ENCODE results near the gene TRAM2. TPM values are rescaled to one million over a fixed set of nuclear protein-coding genes. Genes with fewer than 3 reads are reported as not detected.

Gene TRAM2
- total RNA-seq, 1 donor from 2014 or later: 320 TPM

GRCh38 chr6:52594221-52594620 is 17.4 kb upstream of the TRAM2 start:
- H3K4me3 Mint-ChIP-seq (ENCODE audit: unreplicated experiment): no peak overlapping the region
- H3K27ac Mint-ChIP-seq (ENCODE audit: unreplicated experiment): peak overlapping the region; percentile 86
- no peak for TF ChIP-seq CTCF (IDR thresholded peaks at IDR 0.05)

GRCh38 chr6:52591832-52592231 is 15.0 kb upstream of the TRAM2 start:
- H3K27me3 Mint-ChIP-seq (ENCODE audit: unreplicated experiment): no peaks in the 10 kb centered on the region
- peaks cover 60% of the 10 kb centered on the region for H3K4me1 Mint-ChIP-seq (ENCODE audit: unreplicated experiment)
- no peaks in the 10 kb centered on the region for H3K9me3 Mint-ChIP-seq (ENCODE audit: unreplicated experiment)
- no peaks in the 10 kb centered on the region for H3K36me3 Mint-ChIP-seq (ENCODE audit: unreplicated experiment)
- DNase-seq (ENCODE audit: extremely low spot score, unreplicated experiment): no peak
- H3K27ac Mint-ChIP-seq (ENCODE audit: unreplicated experiment): no peak overlapping the region
- no peak for TF ChIP-seq CTCF (IDR thresholded peaks at IDR 0.05)
- no peak overlapping the region for H3K4me3 Mint-ChIP-seq (ENCODE audit: unreplicated experiment)

More at GRCh38 chr6:52594221-52594620, 17.4 kb upstream of the TRAM2 start:
- Mint-ChIP-seq H3K36me3 (ENCODE audit: unreplicated experiment) (no peaks in the 10 kb centered on the region), H3K27me3 (ENCODE audit: unreplicated experiment) (no peaks in the 10 kb centered on the region), H3K4me1 (ENCODE audit: unreplicated experiment) (peaks cover 63% of the 10 kb centered on the region), H3K9me3 (ENCODE audit: unreplicated experiment) (no peaks in the 10 kb centered on the region)
- no peak for DNase-seq (ENCODE audit: extremely low spot score, unreplicated experiment)

GRCh38 chr6:52590152-52590891 is 13.5 kb upstream of the TRAM2 start:
- no peaks in the 10 kb centered on the region for H3K27me3 Mint-ChIP-seq (ENCODE audit: unreplicated experiment)
- H3K36me3 Mint-ChIP-seq (ENCODE audit: unreplicated experiment): no peaks in the 10 kb centered on the region
- H3K4me3 Mint-ChIP-seq (ENCODE audit: unreplicated experiment): no peak overlapping the region
- peak; percentile 25 for TF ChIP-seq CTCF (IDR thresholded peaks at IDR 0.05)
- peak overlapping the region; percentile 42 for H3K27ac Mint-ChIP-seq (ENCODE audit: unreplicated experiment)
- no peaks in the 10 kb centered on the region for H3K9me3 Mint-ChIP-seq (ENCODE audit: unreplicated experiment)
- peaks cover 45% of the 10 kb centered on the region for H3K4me1 Mint-ChIP-seq (ENCODE audit: unreplicated experiment)
- no peak for DNase-seq (ENCODE audit: extremely low spot score, unreplicated experiment)

- no peaks in the 10 kb centered on the region for H3K9me3 Mint-ChIP-seq (ENCODE audit: unreplicated experiment)
- TF ChIP-seq CTCF (IDR thresholded peaks at IDR 0.05): no peak
- peaks cover 32% of the 10 kb centered on the region for H3K4me1 Mint-ChIP-seq (ENCODE audit: unreplicated experiment)
- H3K27me3 Mint-ChIP-seq (ENCODE audit: unreplicated experiment): no peaks in the 10 kb centered on the region
- DNase-seq (ENCODE audit: extremely low spot score, unreplicated experiment): no peak
- H3K27ac Mint-ChIP-seq (ENCODE audit: unreplicated experiment): peak overlapping the region; percentile 77
- H3K36me3 Mint-ChIP-seq (ENCODE audit: unreplicated experiment): no peaks in the 10 kb centered on the region
- H3K4me3 Mint-ChIP-seq (ENCODE audit: unreplicated experiment): no peak overlapping the region
These were observed 11.8 kb upstream of the TRAM2 start for GRCh38 chr6:52588710-52589091.

GRCh38 chr6:52588087-52588709 is 11.3 kb upstream of the TRAM2 start:
- no peaks in the 10 kb centered on the region for H3K27me3 Mint-ChIP-seq (ENCODE audit: unreplicated experiment)
- no peak for DNase-seq (ENCODE audit: extremely low spot score, unreplicated experiment)
- no peak overlapping the region for H3K4me3 Mint-ChIP-seq (ENCODE audit: unreplicated experiment)
- peak overlapping the region; percentile 77 for H3K27ac Mint-ChIP-seq (ENCODE audit: unreplicated experiment)
- H3K9me3 Mint-ChIP-seq (ENCODE audit: unreplicated experiment): no peaks in the 10 kb centered on the region
- no peaks in the 10 kb centered on the region for H3K36me3 Mint-ChIP-seq (ENCODE audit: unreplicated experiment)
- H3K4me1 Mint-ChIP-seq (ENCODE audit: unreplicated experiment): peaks cover 32% of the 10 kb centered on the region
- TF ChIP-seq CTCF (IDR thresholded peaks at IDR 0.05): no peak
